ENCODE measurements around the gene MAG. TPM values are rescaled to one million over a fixed set of nuclear protein-coding genes. Genes with fewer than 3 reads are reported as not detected.

MAG gene
- polyA plus RNA-seq, 4 donors, result 0.07 TPM; not detected in 3

DNA sequence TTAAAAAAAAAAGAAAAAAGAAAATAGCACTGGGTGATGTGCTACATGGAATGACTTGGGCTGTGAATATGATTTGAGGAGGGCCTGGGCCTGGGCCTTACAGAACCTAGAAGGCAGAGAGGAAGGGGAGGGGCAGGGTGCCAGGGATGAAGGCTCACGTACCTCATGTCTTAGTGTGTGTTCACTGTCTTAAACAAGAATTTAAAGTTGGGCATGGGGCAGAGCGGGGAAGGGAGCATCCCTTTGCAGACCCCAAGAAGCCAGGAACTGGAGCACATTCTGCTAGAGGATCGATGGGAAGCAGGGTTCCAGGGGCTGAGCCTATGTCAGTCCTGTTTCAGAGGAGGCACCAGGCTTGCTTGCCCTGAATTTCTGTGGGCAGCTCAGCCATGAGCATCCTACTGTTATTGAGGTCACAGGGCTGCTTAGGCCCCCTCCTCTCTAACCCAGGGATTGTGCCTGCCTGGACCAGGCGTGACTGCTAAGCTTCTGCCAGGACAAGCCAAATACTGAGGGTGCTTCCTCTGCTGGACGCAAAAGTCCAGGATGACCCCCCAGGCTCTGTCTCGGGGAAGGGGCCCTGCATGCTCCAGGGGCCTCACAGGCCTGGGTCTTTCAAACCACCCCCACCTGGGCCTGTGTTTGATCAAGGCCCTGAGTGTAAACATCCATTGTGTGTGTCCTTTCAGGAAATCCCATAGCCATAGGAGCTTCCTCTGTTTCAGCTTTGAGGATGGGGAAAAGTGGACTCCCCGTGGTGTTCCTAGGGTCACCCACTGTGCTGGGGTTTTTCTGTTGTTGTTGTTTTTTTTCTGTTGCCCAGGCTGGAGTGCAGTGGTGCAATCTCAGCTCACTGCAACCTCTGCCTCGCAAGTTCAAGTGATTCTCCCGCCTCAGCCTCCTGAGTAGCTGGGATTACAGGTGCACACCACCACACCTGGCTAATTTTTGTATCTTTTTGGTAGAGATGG lies 38.4 kb upstream of the MAG start:
- Histone ChIP-seq H3K27me3 (ENCODE audit: control insufficient read depth in 3 of 3, insufficient read depth in 3 of 3, low read length in 3 of 3) (no peaks in the 10 kb centered on the region), H3K9me3 (ENCODE audit: control insufficient read depth in 2 of 2, insufficient read depth in 1 of 2, low read depth in 1 of 2, low read length in 1 of 2) (no peaks in the 10 kb centered on the region), H3K27ac (ENCODE audit: low read depth in 1 of 3, low read length in 2 of 3) (no peak overlapping the region), H3K36me3 (ENCODE audit: control insufficient read depth in 3 of 3, insufficient read depth in 2 of 3, low read depth in 1 of 3, low read length in 3 of 3) (peaks cover 0 to 68% (median 8%) of the 10 kb centered on the region in 3 donors), H3K4me1 (ENCODE audit: control insufficient read depth in 3 of 3, insufficient read depth in 2 of 3, low read depth in 1 of 3, low read length in 2 of 3) (peaks cover 0 to 13% (median 0%) of the 10 kb centered on the region in 3 donors), H3K4me3 (ENCODE audit: low read depth in 1 of 3, low read length in 3 of 3) (no peak overlapping the region)
- WGBS, 3 donors, result 79 to 87% (median 86%) methylated on average over 9 of the region's 9 CpGs
- DNase-seq (no peak), FAIRE-seq (no peak)

DNA sequence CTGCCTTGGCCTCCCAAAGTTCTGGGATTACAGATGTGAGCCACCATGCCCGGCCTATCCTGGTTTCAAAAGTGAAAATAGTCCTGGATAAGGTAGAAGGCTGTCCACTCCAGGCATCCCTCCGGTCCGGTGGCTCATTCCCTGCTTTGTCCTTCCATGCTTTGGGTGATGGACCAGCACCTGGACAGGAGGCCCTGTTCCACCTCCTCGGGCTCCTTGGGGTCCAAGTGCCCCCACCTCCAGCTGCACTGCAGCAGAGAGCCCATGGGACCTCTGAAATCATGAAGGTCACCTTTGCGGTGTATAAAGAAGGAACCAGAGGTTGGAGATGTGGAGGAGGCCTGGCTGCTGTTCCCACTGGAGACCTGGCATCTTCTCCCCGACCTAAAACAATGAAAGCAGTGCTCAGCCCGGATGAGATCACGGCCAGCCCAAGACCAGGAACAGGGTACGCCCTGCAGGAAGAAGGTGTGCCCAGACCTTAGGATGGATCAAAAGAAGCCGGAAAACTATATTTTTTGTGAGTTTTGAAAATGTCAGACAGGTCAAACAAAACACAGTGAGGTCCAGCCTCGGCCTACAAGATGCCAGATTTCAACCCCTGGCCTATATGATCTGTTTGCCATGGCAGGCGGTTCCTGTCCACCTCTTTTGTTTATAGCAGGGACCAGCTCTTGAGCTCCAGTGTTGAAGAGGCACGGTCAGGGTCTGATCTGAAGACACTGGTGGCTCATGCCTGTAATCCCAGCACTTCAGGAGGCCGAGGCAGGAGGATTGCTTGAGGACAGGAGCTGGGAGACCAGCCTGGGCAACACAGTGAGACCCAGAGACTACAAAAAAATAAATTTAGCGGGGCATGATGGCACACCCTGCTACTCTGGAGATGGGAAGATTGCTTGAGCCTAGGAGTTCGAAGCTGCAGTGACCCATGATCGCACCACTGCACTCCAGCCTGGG lies 37.3 kb upstream of the MAG start:
- WGBS, 3 donors, result 90 to 92% (median 90%) methylated on average over 17 of the region's 17 CpGs
- peaks cover 0 to 13% (median 0%) of the 10 kb centered on the region in 3 donors for H3K4me1 ChIP-seq (ENCODE audit: control insufficient read depth in 3 of 3, insufficient read depth in 2 of 3, low read depth in 1 of 3, low read length in 2 of 3)

DNA sequence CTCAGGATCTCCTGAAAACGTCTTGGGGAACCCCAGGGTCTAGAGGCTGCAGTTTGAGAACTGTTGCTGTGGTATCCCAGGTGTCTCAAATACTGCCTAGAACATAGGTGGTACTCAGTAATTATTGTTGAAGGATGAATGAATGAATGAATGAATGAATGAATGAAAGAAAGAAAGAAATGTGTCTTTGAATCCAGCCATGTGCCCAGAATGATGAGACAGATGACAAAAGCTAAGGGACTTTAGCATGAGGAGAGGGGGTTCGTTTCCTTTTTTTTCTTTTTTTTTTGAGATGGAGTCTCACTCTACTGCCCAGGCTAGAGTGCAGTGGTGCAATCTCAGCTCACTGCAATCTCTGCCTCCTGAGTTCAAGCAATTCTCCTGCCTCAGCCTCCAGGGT lies 35.4 kb upstream of the MAG start:
- Histone ChIP-seq H3K4me1 (ENCODE audit: control insufficient read depth in 3 of 3, insufficient read depth in 2 of 3, low read depth in 1 of 3, low read length in 2 of 3) (peaks cover 0 to 1% (median 0%) of the 10 kb centered on the region in 3 donors), H3K27me3 (ENCODE audit: control insufficient read depth in 3 of 3, insufficient read depth in 3 of 3, low read length in 3 of 3) (no peaks in the 10 kb centered on the region), H3K9me3 (ENCODE audit: control insufficient read depth in 2 of 2, insufficient read depth in 1 of 2, low read depth in 1 of 2, low read length in 1 of 2) (no peaks in the 10 kb centered on the region), H3K27ac (ENCODE audit: low read depth in 1 of 3, low read length in 2 of 3) (no peak overlapping the region), H3K4me3 (ENCODE audit: low read depth in 1 of 3, low read length in 3 of 3) (no peak overlapping the region), H3K36me3 (ENCODE audit: control insufficient read depth in 3 of 3, insufficient read depth in 2 of 3, low read depth in 1 of 3, low read length in 3 of 3) (peaks cover 0 to 78% (median 7%) of the 10 kb centered on the region in 3 donors)
- 36 to 47% (median 46%) methylated on average over 2 of the region's 2 CpGs for WGBS, 3 donors
- no peak for FAIRE-seq
- DNase-seq, result no peak

More for the DNA sequence above, 37.3 kb upstream of the MAG start:
- peaks cover 0 to 77% (median 8%) of the 10 kb centered on the region in 3 donors for H3K36me3 ChIP-seq (ENCODE audit: control insufficient read depth in 3 of 3, insufficient read depth in 2 of 3, low read depth in 1 of 3, low read length in 3 of 3)
- H3K9me3 ChIP-seq (ENCODE audit: control insufficient read depth in 2 of 2, insufficient read depth in 1 of 2, low read depth in 1 of 2, low read length in 1 of 2), result no peaks in the 10 kb centered on the region
- H3K27me3 ChIP-seq (ENCODE audit: control insufficient read depth in 3 of 3, insufficient read depth in 3 of 3, low read length in 3 of 3), result no peaks in the 10 kb centered on the region
- DNase-seq (no peak), FAIRE-seq (no peak)
- H3K4me3 ChIP-seq (ENCODE audit: low read depth in 1 of 3, low read length in 3 of 3), result no peak overlapping the region
- H3K27ac ChIP-seq (ENCODE audit: low read depth in 1 of 3, low read length in 2 of 3), result no peak overlapping the region

DNA sequence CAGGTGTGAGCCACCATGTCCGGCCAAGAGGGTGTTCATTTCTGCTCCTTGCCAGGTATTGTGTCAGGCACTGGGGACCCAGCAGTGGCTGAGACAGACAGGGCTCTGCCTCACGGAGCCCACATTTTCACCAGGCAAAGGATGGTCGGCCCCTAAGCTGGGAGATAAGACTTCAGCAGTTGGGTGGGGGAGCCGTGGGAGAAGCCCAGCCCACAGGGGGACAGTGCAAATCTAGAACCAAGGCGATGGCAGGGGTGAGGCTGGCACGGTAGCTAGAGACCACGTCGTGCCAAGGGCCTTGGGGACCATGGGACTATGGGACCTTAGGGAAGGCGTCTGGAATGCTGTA lies 34.9 kb upstream of the MAG start:
- Histone ChIP-seq H3K4me3 (ENCODE audit: low read depth in 1 of 3, low read length in 3 of 3) (no peak overlapping the region), H3K27me3 (ENCODE audit: control insufficient read depth in 3 of 3, insufficient read depth in 3 of 3, low read length in 3 of 3) (no peaks in the 10 kb centered on the region), H3K9me3 (ENCODE audit: control insufficient read depth in 2 of 2, insufficient read depth in 1 of 2, low read depth in 1 of 2, low read length in 1 of 2) (no peaks in the 10 kb centered on the region), H3K27ac (ENCODE audit: low read depth in 1 of 3, low read length in 2 of 3) (no peak overlapping the region), H3K4me1 (ENCODE audit: control insufficient read depth in 3 of 3, insufficient read depth in 2 of 3, low read depth in 1 of 3, low read length in 2 of 3) (no peaks in the 10 kb centered on the region), H3K36me3 (ENCODE audit: control insufficient read depth in 3 of 3, insufficient read depth in 2 of 3, low read depth in 1 of 3, low read length in 3 of 3) (peaks cover 0 to 80% (median 7%) of the 10 kb centered on the region in 3 donors)
- DNase-seq, result no peak
- 82 to 91% (median 89%) methylated on average over 9 of the region's 9 CpGs for WGBS, 3 donors
- no peak for FAIRE-seq

DNA sequence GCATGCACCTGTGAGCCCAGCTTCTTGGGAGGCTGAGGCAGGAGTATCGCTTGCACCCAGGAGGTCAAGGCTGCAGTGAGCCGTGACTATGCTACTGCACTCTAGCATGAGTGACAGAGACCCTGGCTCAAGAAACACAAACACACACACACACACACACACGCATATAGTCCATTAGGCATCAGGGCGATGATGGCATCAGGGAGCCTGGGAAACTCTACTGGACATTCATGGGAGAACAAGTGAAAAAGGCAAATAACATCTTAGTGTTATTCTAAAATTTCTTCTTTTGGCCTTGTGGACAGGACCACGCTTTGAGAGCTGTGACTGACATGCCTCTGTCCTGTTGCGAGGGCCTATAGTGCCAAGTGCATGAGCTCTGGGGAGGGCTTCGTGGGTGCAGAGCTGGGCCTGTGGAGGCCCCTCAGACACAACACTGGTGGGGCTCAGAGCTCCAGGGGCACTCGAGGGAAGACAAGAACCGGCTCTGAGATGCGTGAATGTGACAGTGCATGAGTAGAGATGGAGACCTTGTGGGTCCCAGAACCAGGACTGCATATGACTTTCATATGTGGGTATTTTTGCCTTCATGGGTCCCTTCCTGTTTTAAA lies 31.2 kb upstream of the MAG start:
- peaks cover 0 to 82% (median 5%) of the 10 kb centered on the region in 3 donors for H3K36me3 ChIP-seq (ENCODE audit: control insufficient read depth in 3 of 3, insufficient read depth in 2 of 3, low read depth in 1 of 3, low read length in 3 of 3)
- H3K4me1 ChIP-seq (ENCODE audit: control insufficient read depth in 3 of 3, insufficient read depth in 2 of 3, low read depth in 1 of 3, low read length in 2 of 3), result no peaks in the 10 kb centered on the region
- H3K27ac ChIP-seq (ENCODE audit: low read depth in 1 of 3, low read length in 2 of 3), result no peak overlapping the region
- WGBS, 3 donors, result 83 to 88% (median 87%) methylated on average over 10 of the region's 10 CpGs
- no peak overlapping the region for H3K4me3 ChIP-seq (ENCODE audit: low read depth in 1 of 3, low read length in 3 of 3)
- DNase-seq (no peak), FAIRE-seq (no peak)
- no peaks in the 10 kb centered on the region for H3K27me3 ChIP-seq (ENCODE audit: control insufficient read depth in 3 of 3, insufficient read depth in 3 of 3, low read length in 3 of 3)
- H3K9me3 ChIP-seq (ENCODE audit: control insufficient read depth in 2 of 2, insufficient read depth in 1 of 2, low read depth in 1 of 2, low read length in 1 of 2), result no peaks in the 10 kb centered on the region

DNA sequence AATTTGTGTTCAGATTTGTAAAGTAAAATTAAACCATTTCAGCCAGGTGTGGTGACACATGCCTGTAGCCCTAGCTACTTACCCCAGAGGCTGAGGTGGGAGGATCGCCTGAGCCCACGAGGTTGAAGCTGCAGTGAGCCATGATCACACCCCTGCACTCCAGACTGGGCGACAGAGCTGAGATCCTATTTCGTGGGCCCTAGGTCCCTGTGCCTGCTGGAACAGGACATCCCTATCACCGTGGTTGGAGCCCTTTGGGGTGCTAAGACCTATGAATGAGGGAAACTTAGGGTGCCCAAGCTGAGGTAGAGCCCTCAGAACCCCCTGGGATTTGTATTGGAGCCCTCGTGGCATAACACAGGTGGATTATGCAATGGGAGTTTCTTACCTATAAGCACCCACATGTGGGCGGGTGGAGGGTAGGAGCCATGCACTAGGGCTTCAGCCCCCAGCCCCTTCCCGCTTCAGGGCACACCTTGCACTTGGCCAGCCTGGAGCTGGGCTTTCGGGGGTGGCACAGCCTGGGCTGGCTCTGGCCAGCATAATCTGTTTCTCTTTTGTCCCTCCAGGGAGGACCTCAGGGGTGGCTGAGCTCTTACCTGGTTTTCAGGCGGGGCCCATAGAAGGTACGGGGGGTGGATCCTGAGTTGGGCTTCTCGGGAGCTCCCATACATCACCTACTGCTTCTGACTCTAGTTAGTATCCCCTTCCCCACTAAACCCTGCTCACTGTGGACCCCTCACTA lies 30.4 kb upstream of the MAG start:
- WGBS, 3 donors, result 81 to 82% (median 82%) methylated on average over 12 of the region's 12 CpGs
- DNase-seq (no peak), FAIRE-seq (no peak)
- H3K27me3 ChIP-seq (ENCODE audit: control insufficient read depth in 3 of 3, insufficient read depth in 3 of 3, low read length in 3 of 3), result no peaks in the 10 kb centered on the region
- no peak overlapping the region for H3K27ac ChIP-seq (ENCODE audit: low read depth in 1 of 3, low read length in 2 of 3)
- no peak overlapping the region for H3K4me3 ChIP-seq (ENCODE audit: low read depth in 1 of 3, low read length in 3 of 3)
- peaks cover 0 to under 1% (median 0%) of the 10 kb centered on the region in 3 donors for H3K4me1 ChIP-seq (ENCODE audit: control insufficient read depth in 3 of 3, insufficient read depth in 2 of 3, low read depth in 1 of 3, low read length in 2 of 3)
- no peaks in the 10 kb centered on the region for H3K9me3 ChIP-seq (ENCODE audit: control insufficient read depth in 2 of 2, insufficient read depth in 1 of 2, low read depth in 1 of 2, low read length in 1 of 2)
- peaks cover 0 to 89% (median 5%) of the 10 kb centered on the region in 3 donors for H3K36me3 ChIP-seq (ENCODE audit: control insufficient read depth in 3 of 3, insufficient read depth in 2 of 3, low read depth in 1 of 3, low read length in 3 of 3)

DNA sequence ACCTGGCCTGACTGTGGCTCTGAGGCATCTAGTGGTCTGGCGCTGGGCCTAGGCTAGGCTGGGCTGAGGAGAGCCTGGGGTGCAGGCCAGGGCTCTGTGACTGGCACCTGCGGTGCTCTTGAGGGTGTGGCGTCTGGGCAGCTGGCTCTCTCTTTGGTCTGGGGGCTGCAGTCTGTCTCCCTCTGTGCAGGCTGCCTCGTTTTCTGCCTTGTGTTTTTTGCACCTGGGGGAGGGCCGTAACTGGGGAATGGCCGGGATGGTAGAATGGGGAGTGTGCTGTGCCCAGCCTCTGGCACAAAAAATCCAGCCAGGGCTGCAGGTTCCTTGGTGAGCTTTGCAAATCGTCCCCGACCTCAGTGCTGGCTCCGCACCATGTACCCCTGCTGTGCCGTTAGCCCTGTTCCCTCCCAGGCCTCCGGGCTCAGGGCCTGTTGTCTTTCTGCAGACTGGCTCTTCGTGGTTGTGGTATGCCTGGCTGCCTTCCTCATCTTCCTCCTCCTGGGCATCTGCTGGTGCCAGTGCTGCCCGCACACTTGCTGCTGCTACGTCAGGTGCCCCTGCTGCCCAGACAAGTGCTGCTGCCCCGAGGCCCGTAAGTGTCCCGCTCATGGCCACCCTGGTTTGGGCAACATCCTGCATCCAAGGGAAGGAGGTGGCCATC lies 29.7 kb upstream of the MAG start:
- no peak for DNase-seq
- no peaks in the 10 kb centered on the region for H3K27me3 ChIP-seq (ENCODE audit: control insufficient read depth in 3 of 3, insufficient read depth in 3 of 3, low read length in 3 of 3)
- no peaks in the 10 kb centered on the region for H3K9me3 ChIP-seq (ENCODE audit: control insufficient read depth in 2 of 2, insufficient read depth in 1 of 2, low read depth in 1 of 2, low read length in 1 of 2)
- no peak overlapping the region for H3K4me3 ChIP-seq (ENCODE audit: low read depth in 1 of 3, low read length in 3 of 3)
- 78 to 83% (median 81%) methylated on average over 17 of the region's 17 CpGs for whole genome bisulfite sequencing, 3 donors
- no peak for FAIRE-seq
- peaks cover 0 to 90% (median 5%) of the 10 kb centered on the region in 3 donors for H3K36me3 ChIP-seq (ENCODE audit: control insufficient read depth in 3 of 3, insufficient read depth in 2 of 3, low read depth in 1 of 3, low read length in 3 of 3)
- H3K27ac ChIP-seq (ENCODE audit: low read depth in 1 of 3, low read length in 2 of 3), result no peak overlapping the region
- H3K4me1 ChIP-seq (ENCODE audit: control insufficient read depth in 3 of 3, insufficient read depth in 2 of 3, low read depth in 1 of 3, low read length in 2 of 3), result peaks cover 0 to 7% (median 3%) of the 10 kb centered on the region in 3 donors
